Stimulated activated CD8-positive, alpha-beta memory T cell treated with anti-CD3 and anti-CD28 coated beads, Interleukin-2, amount 100 ng/mL, for 48 hours (primary cell): ENCODE measurements around the gene BMPER.

Experiments used
- DNase-seq, 2 donors: peaks; one replicate each; pipeline ENCODE4 v3.0.0-alpha.2; 2020; ENCODE audit warnings: low read depth in 2 of 2

Gene BMPER

DNA sequence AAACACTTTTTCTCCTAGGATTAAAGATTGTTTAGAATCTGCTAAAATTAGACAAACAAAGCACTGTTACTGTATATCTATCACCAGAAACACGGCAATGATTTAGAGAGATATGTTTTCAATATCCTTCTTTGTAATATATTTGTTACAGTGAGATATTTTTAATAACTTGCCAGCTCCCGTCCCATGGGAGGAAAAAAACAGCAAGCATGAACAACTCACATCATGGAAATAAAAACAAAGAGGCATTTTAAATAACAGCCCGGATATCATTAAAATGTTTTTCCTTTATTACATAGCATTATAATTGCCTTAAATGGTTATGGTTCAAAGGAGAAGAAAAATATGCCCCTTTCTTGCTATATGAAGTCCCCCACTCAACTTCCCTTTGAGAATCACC is 272.1 kb downstream of the BMPER start:
- DNase-seq, result no peak

DNA sequence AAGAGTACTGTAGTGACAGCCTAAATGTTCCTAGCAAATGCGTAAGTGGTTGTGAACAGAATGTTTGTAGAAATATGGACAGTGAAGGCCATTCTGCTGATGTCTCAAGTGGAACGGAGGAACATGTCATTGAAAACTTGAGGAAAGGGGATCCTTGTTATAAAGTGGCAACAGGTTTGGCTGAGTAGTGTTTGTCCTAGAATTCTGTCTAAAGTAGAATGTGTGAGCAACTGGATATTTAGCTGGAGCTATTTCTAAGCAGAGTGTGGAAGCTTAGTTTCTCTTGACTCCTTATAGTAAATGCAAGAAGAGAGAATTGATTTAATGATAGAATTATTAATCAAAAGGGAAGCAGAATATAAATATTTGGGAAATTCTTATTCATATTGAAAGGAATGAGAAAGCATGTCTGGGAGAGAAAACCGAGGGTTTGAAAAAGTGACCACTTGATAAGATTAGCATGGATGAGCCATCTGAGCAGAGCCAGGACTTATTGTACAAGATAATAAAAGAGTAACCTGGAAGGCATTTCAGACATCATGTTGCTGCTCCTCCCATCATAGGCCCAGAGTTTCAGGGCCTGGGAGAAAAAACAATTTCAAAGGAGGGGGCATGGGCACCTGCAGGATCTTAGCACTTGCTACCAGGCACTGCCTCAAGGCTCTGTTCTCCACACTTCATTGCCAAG is 276.1 kb downstream of the BMPER start:
- DNase-seq, result no peak

DNA sequence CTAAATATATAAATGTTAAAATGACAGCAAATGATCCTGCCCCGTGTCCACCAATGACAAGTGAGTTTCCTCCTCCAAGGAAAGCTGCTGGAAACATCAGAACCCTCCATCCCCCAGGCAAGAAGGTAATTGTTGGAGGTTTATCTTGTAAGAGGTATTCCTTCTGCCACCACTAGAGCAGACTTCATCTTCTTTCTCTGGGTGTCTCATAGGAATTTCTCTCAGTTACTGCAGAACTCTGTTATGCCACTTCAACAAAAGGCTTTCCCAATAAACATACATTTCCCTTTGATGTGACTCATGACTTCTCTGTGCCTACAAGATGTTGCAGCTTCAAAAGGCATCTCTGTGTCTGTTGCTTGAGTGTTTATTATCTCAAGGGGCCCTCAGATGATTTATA is 279.1 kb downstream of the BMPER start:
- no peak for DNase-seq

DNA sequence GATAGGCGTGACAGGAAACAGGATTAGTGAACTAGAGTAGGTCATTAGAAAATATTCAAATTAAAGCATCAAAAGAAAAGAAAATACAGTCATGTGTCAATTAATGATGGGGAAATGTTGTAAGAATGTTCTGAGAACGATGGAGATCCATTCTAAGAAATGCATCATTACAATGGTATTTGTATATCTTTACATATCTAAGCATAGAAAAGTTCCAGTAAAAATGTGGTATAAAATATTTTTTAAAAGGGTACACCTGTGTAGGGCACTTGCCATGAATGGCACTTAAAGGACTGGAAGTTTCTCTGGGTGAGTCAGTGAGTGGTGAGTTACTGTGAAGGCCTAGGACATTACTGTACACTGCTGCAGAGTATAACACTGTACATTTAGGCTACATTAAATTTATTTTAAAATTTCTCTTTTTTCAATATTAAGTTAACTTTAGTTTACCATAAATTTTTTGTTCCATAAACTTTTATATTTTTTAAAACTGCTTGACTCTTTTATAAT is 282.5 kb downstream of the BMPER start:
- DNase-seq, result no peak

DNA sequence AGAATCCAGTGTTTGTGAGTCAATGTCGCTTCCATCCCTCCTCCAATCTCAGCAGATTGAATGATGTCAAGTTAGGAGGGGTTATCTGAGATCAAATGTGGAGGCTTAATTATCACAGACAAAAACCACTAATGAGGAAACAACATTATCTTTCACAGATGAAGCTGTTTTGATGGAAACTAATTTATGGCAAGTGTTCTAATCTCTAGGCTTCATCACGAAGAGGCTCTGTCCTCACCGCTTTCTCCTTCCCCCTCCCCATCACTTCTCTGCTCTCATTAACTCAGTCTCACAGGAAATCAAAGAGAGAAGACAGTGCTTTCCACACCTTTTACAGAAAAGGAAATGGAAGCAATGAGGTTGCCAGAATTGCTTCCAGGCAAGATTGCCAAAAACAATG is 283.7 kb downstream of the BMPER start:
- no peak for DNase-seq

DNA sequence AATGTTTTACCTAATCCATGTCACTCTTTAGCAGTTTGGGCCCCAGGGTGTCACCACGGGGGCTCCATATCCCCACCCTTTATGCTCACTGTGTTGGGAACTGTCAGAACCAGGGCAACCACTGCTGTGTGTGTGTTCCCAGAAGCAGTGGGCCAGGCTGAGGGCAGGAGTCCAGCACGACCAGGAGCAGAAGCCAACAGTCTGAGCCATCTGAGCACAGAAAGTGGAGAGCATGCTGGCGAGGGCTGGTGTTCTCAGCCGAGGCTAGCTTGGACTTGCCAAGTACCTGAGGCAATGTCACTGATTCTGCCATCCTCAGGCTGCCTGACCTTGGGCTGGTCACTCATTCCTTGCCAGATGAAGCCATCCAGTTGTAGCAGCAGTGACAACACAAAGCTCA is 285.0 kb downstream of the BMPER start:
- DNase-seq, result no peak

DNA sequence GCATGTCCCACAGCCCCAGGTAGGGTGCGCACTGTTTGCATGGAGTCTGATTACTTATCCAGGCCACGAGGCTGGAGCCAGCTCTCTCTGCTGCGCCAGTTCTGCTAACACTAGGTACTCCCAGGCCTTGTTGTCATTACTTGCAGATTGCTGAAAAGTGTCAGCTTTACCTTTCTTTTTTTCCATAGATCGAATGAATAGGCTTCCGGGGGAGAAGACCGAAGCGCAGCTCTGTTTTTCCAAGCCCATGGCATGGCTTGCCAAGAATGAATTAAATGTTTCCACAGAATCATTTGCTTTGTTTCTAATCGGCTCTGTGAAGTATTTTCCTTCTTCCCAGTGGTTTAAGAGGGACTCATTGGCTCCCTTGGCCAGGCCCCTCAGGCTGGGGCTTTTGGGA is 285.8 kb downstream of the BMPER start:
- no peak for DNase-seq

DNA sequence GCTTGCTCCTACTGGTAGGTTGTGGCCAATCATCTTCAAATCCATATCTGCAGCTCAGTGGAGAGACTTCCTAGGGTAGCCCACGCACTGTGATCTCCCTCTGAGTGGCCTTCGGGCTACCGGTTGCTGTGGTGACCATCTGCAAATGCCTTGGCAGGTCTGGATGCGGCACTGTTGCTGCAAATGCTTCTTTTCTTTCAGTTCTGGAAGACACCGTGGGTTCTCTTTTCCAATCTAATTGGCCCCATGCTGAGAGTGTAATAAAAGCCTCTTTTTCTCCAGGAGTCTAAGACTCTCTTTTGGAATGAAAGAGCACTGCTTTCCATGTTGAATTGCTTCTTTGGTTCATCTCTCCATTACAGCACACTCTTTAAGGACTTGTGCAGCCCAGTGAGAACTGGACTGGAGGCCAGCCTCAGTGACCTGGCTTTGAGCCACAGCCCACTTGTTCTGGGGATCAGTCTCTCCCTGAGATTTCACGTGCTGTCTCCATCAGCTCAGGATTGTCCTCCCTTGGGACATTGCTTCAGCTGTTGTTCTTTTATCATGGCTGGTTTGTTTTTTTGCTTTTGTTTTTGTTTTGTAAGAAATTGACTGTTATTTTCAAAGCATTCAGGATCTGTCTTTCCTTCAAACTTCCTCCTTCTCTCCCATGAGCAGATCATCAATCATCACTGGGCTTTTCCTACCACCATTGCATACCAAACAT is 286.6 kb downstream of the BMPER start:
- DNase-seq, result no peak

DNA sequence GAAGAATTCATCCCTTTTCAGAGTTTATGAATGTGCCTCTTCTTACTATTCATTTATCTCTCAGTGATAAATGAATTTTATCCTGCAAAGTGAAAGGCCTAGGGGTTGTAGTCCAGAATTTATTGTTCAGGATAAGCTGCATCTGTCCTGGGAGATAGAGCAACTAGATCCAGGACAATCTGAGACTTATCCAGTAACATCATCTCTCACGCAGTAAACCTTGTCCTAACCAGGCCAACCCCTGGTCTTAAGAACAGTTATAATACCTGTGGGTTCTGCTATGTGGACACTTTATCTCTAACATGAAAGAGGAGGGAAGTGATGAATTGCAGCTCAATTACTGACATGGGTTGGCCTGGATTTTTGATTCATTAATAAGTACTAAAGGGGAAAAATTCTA is 287.6 kb downstream of the BMPER start:
- DNase-seq, result no peak

DNA sequence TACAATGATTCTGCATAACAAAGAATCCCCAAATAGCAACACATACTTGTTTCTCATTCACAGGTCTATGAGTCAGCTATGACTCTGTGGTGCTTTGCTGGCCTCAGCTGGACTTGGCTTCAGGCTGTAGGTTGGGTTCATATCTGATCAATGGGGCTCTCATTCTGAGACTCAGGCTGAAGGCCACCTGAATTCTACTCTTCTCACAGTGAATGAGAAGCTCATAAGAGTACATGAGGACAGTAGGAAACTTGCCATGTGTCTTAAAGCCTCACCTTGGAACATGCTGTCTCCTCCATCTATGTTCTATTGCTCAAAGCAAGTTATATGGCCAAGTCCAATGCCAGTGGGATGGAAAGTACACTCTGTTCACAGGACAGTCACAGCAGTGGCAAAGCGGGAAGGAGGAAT is 292.9 kb downstream of the BMPER start:
- DNase-seq, result no peak
